GM03348 (cell line): ENCODE measurements around the gene ISG20L2.

Experiments used
- DNase-seq: peaks from one replicate; pipeline ENCODE4 v3.0.0; 2012; ENCODE audit warnings: low spot score

ISG20L2 gene

DNA sequence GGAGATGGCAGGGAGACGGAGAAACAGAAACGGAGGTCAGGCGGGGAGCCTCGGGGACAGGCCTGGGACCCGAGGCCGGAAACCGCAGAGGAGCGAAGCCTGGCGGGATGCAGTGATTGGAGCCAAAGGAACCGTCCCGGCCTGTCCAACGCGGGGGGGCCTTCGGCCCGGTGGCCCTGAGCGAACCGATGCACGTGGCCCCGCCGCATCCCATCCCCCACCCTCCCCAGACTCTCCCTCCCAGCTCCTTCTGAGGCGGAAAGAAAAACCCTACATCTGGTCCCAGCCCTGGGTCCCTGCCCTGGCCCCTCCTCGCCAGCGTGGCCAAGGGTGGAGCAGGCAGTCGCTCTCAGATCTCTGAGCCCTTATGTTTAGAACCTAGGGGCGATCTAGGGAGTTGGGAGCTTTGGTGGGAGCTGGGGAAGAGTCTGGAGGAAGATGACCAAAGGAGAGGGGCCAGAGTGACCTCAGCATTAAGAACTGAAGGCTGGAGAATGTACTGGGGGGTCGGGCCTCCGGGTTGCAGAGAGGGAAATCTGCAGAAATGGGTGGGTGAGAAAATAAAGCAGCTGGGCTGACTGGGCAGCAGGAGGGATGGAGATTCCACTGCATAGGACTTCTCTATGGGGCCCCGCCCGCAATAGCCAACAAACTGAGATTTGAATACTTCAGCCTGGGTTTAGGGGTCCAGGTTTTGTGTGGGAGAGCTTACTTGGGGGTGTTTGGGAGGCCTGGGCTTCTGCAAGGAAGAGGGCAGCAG lies 21.7 kb downstream of the ISG20L2 start:
- peak; percentile 87 for DNase-seq

- DNase-seq = peak; percentile 86
These were observed 22.5 kb downstream of the ISG20L2 start for GRCh38 chr1:156705918-156706656.

DNA sequence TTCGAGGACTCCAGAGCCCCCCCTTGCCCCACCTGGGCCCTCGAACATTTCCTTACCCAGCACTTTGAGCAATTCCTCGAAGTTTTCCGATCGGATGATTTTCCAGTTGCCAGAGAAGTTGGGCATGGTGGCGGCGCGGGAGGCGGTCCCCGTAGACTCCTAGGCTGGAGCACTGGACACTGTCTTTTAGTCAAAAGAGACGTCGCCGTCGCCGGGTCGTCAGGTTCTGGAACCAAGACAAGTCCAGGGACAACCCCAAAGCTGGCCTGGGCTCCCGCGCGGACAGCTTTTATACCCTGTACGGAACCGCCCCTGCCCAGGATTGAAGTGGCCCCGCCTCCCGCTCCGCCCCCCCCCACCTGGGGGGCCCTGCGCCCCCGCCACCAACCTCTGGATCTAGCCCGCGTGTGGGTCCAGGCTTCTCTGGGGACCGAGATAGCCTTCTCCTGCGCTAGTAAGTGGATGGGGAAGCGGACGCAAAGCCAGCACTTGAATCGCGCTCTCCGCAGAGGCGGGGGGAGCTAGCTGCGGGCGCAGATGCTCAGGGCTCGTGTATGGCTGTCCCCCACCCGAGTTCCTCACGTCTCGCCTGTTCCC lies 23.1 kb downstream of the ISG20L2 start, which contains the start of gene CRABP2:
Gene CRABP2, minus strand, starts transcription at position 263 of the 597 bp plus-strand sequence. Its CDS starts 137 bp downstream, at position 126.
- no peak for DNase-seq

DNA sequence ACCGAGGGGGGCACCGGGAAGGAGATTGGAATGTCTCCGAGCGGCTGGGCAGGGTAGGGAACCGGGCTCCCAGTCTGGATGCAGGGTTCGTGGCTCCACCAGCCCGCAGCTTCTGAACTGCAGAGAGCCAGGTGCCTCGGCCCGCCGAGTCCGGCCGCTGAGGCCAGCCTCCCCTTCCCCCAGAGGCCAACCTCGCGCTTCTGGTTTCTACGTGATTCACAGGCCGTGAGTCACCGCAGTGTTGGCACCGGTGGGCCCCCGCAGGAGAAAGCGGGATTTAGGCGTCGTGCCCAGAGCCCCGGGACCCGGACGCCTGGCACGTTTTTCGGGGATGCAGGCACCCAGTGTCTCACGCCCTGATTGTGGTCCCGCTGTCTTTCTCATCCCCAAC lies 23.6 kb downstream of the ISG20L2 start:
- DNase-seq = peak; percentile 78

GRCh38 chr1:156704166-156704711 lies 24.3 kb downstream of the ISG20L2 start:
- DNase-seq = no peak

GRCh38 chr1:156703741-156704140 lies 24.8 kb downstream of the ISG20L2 start:
- no peak for DNase-seq

- DNase-seq = no peak
These were observed 25.2 kb downstream of the ISG20L2 start for GRCh38 chr1:156703336-156703735.

GRCh38 chr1:156700736-156701531 lies 27.6 kb downstream of the ISG20L2 start:
- no peak for DNase-seq

DNA sequence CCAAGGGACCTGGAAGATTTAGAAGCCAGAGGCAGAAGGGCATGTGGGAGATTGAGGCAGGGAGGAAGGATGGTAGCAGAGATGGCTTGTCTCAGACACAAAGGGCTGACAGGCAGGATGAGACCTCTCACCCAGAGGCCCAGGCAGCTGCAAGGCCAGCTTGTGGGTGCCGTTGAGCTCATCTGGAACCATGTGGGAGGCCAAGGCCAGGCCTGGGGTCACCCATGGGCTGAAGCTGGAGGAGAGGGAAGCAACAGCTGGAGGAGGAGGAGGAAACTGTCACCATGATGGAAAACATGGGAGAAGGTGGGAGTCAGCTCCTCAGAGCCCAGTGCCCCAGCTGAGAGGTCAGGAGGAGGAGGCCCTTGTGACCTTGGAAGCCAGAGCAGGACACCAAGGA lies 29.6 kb downstream of the ISG20L2 start:
- no peak for DNase-seq

DNA sequence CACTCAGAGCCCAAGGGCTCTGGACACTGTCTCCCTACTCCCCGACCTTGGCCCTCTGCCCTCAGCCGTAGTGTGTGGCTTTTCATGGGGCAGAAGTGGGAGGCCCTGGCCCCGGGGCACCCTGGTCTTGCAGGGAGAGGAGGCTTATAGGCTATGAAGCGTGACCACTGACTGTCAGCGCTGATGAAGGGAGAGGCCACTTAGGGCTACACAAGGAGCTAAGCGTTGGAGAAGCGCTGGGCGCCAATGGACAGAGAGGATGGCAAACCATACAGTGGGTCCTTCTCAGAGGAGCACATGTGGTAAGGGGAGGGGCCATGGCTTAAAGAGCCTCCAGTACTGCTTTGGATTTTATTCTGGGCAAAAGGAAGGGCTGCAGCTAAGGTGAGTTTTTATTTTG lies 31.1 kb downstream of the ISG20L2 start:
- no peak for DNase-seq

GRCh38 chr1:156696755-156697154 lies 31.8 kb downstream of the ISG20L2 start:
- no peak for DNase-seq

- no peak for DNase-seq
These were observed 33.9 kb downstream of the ISG20L2 start for GRCh38 chr1:156694690-156694962.

DNA sequence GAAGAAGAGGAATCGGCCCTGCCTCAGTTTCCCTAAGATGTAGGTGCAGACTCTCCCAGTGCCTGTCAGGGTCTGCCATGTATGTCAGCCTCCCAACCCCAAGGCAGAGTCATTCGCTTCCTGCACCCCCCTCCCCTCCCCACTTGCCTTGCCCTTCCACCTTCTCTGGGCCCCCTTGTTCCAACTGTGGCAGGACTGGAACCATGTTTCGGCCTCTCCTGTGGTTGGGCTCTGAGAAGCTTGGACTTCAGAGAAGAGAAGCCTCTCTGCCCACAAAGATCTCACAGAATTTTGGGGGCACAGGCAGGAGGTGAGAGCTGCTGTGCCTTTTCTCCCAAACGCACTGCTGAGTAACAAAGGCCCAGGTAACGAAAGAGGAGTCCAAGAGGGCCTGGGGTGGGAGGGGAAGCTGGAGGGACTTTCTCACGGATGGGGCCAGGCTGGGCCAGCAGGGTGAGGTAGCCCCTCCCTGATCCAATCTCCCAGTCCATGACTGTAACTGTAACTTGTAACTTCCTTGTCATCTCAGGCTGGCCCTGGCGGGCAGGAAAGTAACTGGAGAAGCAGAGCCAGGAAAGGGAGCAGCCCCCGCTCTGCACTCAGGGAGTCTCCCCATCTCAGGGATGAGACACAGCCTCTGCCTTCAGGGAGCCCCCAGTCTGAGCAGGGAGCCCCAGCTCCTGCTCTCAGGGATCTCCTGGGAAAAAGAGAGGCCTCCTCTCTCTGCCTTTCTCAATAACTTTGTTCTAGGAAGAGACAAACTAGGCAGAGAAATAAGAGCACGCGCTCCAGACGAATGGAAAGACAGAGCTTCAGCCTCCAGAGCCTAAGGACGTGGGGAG lies 34.5 kb downstream of the ISG20L2 start:
- no peak for DNase-seq

DNA sequence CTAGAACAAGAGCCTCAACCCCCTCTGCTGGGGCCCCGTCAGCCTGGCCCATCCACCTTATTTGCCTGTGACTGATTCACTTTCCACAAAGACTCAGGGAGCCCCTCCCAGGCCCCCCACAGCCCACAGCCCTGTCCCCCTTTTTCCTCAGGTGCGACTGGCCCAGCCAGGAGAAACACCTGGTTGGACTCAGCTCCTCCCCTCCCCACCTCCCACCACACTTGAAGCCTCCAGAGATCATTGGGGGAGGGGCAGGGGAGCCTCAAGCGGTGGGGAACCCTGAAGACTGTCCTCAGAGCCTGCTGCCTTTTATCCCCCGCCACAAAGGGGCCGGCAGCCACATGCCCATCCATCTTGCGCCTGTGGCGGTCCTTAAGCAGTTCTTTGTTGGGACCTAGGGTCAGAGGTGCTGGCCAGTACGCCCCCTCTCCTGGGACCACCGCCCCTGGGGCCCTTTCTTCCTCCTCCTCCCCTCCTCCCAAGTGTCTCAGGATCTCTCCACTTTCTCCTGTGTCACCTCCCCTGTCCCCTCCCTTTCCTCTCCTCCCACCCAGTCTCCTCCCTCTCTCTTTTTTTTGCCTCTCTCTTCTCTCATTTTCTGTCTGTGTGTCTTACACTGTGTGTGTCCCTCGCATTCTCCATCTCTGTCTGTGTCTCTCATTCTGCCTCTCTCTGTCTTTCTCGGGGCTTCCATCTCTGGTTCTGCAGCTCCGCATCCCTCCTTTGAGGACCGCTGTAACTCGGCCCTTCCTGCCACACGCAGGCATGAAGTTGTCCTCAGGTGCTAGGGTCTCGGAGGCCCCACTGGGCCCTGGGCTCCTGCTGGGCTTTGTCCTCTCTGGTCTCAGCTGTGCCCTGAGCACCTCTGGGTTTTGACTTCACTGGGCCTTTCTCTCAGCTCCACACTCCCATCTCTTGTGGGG lies 35.4 kb downstream of the ISG20L2 start:
- no peak for DNase-seq

- no peak for DNase-seq
These were observed 36.1 kb downstream of the ISG20L2 start for GRCh38 chr1:156692441-156692924.

GRCh38 chr1:156691665-156692440 lies 36.7 kb downstream of the ISG20L2 start:
- no peak for DNase-seq

GRCh38 chr1:156691191-156691590 lies 37.4 kb downstream of the ISG20L2 start:
- no peak for DNase-seq

DNA sequence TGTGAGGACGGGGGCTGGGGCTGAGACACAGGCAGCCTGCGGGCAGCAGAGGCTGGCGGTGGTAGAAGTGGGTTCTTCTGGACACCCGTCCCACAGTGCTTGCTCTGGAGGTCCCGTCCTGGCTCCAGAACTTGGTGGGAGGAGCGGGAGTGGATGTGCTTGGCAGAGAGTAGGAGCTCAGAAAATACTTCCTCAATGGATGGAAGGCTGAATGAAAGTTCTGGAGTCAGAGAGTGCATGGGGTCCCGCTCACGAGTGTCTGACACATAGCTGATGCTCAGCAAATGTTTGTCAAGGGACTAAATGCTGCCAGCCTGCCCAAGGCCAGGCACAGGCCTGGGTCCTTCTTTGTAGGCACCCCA lies 37.9 kb downstream of the ISG20L2 start:
- no peak for DNase-seq
